GM12878 (cell line): ENCODE data around the gene SEMA7A. TPM values are rescaled to one million over a fixed set of nuclear protein-coding genes. Genes with fewer than 3 reads are reported as not detected.

Experiments
- ESRRA ChIP-seq: IDR thresholded peaks from 2 replicates; pipeline ENCODE4 v1.6.1; 2012; ENCODE audit warnings: mild to moderate bottlenecking, low read length, improper control_type of control experiment
- FOXK2 ChIP-seq: fragments of 450-650 bp; IDR thresholded peaks from 2 replicates; pipeline ENCODE4 v1.6.1; 2017; ENCODE audit warnings: mild to moderate bottlenecking, moderate library complexity
- FOXM1 ChIP-seq: IDR thresholded peaks from 2 replicates; pipeline ENCODE4 v1.6.1; 2012; ENCODE audit warnings: low read depth, mild to moderate bottlenecking, inconsistent platforms, low read length, moderate library complexity
- JUND ChIP-seq: IDR thresholded peaks from 2 replicates; pipeline ENCODE4 v1.6.1; 2012; ENCODE audit warnings: low read depth, mild to moderate bottlenecking, low read length, improper control_type of control experiment, moderate library complexity
- MEF2B ChIP-seq: fragments of 450-650 bp; IDR thresholded peaks from 2 replicates; pipeline ENCODE4 v1.6.1; 2018; ENCODE audit warnings: mild to moderate bottlenecking, moderate library complexity; ENCODE audit not compliant: partially characterized antibody, poor library complexity, severe bottlenecking
- MXI1 ChIP-seq: fragments of 150-350 bp; IDR thresholded peaks from 2 replicates; pipeline ENCODE4 v1.6.1; 2011; ENCODE audit warnings: low read depth, mild to moderate bottlenecking, inconsistent platforms, low read length, improper control_type of control experiment
- NFXL1 ChIP-seq: fragments of 450-650 bp; IDR thresholded peaks from 2 replicates; pipeline ENCODE4 v1.6.1; 2017; ENCODE audit warnings: antibody characterized with exemption, mild to moderate bottlenecking, borderline replicate concordance
- NR2C1 ChIP-seq: fragments of 450-650 bp; IDR thresholded peaks from 2 replicates; pipeline ENCODE4 v1.6.1; 2017; ENCODE audit warnings: antibody characterized with exemption, mild to moderate bottlenecking, moderate library complexity
- PAX5 ChIP-seq: IDR thresholded peaks from 2 replicates; pipeline ENCODE4 v1.6.1; 2011; ENCODE audit warnings: low read depth, low read length, borderline replicate concordance
- POLR2AphosphoS5 ChIP-seq: IDR thresholded peaks from 2 replicates; pipeline ENCODE4 v1.6.1; 2011; ENCODE audit warnings: mild to moderate bottlenecking, low read length, inconsistent platforms
- RAD21 ChIP-seq: IDR thresholded peaks from 2 replicates; pipeline ENCODE4 v1.6.1; 2011; ENCODE audit warnings: mild to moderate bottlenecking, low read depth, low read length, moderate library complexity; ENCODE audit not compliant: insufficient read depth
- SIN3A ChIP-seq: IDR thresholded peaks from 2 replicates; pipeline ENCODE4 v1.6.1; 2012; ENCODE audit warnings: low read depth, low read length, improper control_type of control experiment
- SMAD1 ChIP-seq: fragments of 450-650 bp; IDR thresholded peaks from 2 replicates; pipeline ENCODE4 v1.6.1; 2018; ENCODE audit warnings: mild to moderate bottlenecking, low read depth; ENCODE audit not compliant: partially characterized antibody
- SREBF1 ChIP-seq: IDR thresholded peaks from 2 replicates; pipeline ENCODE4 v1.6.1; 2012; ENCODE audit warnings: mild to moderate bottlenecking, low read length
- TBL1XR1 ChIP-seq: IDR thresholded peaks from 2 replicates; pipeline ENCODE4 v1.6.1; 2012; ENCODE audit warnings: low read depth, low read length, improper control_type of control experiment
- YBX1 ChIP-seq: fragments of 450-650 bp; IDR thresholded peaks from 2 replicates; pipeline ENCODE4 v1.6.1; 2016; ENCODE audit warnings: antibody characterized with exemption
- ZNF217 ChIP-seq: fragments of 450-650 bp; IDR thresholded peaks from 2 replicates; pipeline ENCODE4 v1.6.1; 2017; ENCODE audit warnings: antibody characterized with exemption, mild to moderate bottlenecking
- ZNF622 ChIP-seq: fragments of 450-650 bp; IDR thresholded peaks from 2 replicates; pipeline ENCODE4 v1.6.1; 2017; ENCODE audit warnings: mild to moderate bottlenecking, inconsistent platforms
- polyA plus RNA-seq, 11 experiments: library from polyadenylated mRNA; depleted of rRNA in 4 of 11; unstranded in 6 of 11; stranded (reverse) in 5 of 11; fragments of >200 nt; fragmentation: Nextera tagmentation in 4 of 11; fragmentation: Illumina TruSeq in 1 of 11; extraction: Ambion mirVana in 4 of 11; extraction: Trizol in 1 of 11; gene quantifications; 1 replicate in 1 of 11; 2 replicates in 10 of 11; pipeline versions ENCODE4 v1.2.1 to v1.2.3, GENCODE V29; 2011 to 2016; ENCODE audit warnings: inconsistent platforms in 2 of 11, missing spikeins in 2 of 11, low read depth in 1 of 11
- total RNA-seq, 4 experiments: library from RNA; depleted of rRNA in 3 of 4; stranded (reverse); fragments of >200 nt in 3 of 4; fragmentation: Illumina TruSeq in 1 of 4; extraction: Trizol in 1 of 4; gene quantifications; 2 replicates each; pipeline versions ENCODE4 v1.2.1 to v1.2.3, GENCODE V29; 2013 to 2021
- TF ChIP-seq, protein P1 (sequence below): fragments of 450-650 bp; IDR thresholded peaks from 2 replicates; pipeline ENCODE4 v1.6.1; 2017; ENCODE audit warnings: mild to moderate bottlenecking, low read depth, inconsistent platforms; ENCODE audit not compliant: poor library complexity, severe bottlenecking
- TF ChIP-seq, protein P2 (sequence below): fragments of 450-650 bp; IDR thresholded peaks from 2 replicates; pipeline ENCODE4 v1.6.1; 2017; ENCODE audit warnings: mild to moderate bottlenecking, moderate library complexity
- TF ChIP-seq, protein P3 (sequence below): fragments of 450-650 bp; IDR thresholded peaks from 2 replicates; pipeline ENCODE4 v1.6.1; 2016; ENCODE audit warnings: mild to moderate bottlenecking, moderate library complexity, borderline replicate concordance

SEMA7A gene
- total and polyA plus RNA-seq, 10 of the 15 experiments (the other 5 are each of a cell fraction or from before 2014, with no cell fraction given): 0.08 to 112 (median 53.5) TPM

DNA sequence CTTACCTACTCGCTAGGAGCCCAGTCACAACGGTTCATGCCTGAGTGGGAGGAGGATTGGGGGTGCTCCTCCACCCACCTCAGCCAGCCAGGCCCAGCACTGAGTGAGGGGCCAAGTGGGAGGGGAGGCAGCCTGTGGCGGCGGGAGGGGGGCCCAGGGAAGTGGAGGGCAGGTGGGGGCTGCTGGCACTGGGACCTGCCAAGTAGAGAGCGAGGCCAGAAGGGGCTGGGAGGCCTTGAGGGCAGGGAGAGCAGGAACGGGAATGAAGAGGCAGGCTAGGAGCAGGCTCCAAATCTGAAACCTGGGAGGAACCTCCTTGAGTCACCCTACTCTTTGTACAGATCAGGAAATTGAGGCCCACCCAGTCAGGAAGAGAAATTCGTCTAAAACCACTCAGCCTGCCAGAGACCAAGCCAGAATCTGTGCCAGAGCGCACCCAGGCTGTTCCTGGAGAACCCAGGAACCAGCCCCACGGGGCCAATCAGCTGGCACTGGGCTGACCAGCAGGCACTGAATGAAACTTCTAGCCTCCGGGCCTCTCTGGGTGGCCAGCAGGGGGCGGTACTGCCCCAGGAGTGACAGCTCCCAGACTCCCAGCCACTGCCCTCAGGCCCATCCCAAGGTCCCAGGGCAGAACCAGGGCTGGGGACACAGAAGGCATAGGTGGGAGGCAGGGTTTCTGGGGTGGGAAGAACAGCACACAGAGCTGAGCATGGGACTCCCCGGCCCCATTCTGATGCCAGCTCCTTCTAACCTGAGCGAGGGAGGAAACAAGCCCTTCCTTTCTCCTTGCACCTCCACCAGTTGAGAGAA is 51.5 kb downstream of the SEMA7A start (continued):
- TF ChIP-seq SMAD1: no peak
- TF ChIP-seq, protein P1, sequence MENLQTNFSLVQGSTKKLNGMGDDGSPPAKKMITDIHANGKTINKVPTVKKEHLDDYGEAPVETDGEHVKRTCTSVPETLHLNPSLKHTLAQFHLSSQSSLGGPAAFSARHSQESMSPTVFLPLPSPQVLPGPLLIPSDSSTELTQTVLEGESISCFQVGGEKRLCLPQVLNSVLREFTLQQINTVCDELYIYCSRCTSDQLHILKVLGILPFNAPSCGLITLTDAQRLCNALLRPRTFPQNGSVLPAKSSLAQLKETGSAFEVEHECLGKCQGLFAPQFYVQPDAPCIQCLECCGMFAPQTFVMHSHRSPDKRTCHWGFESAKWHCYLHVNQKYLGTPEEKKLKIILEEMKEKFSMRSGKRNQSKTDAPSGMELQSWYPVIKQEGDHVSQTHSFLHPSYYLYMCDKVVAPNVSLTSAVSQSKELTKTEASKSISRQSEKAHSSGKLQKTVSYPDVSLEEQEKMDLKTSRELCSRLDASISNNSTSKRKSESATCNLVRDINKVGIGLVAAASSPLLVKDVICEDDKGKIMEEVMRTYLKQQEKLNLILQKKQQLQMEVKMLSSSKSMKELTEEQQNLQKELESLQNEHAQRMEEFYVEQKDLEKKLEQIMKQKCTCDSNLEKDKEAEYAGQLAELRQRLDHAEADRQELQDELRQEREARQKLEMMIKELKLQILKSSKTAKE: peak; percentile 41
- TF ChIP-seq, protein P2, sequence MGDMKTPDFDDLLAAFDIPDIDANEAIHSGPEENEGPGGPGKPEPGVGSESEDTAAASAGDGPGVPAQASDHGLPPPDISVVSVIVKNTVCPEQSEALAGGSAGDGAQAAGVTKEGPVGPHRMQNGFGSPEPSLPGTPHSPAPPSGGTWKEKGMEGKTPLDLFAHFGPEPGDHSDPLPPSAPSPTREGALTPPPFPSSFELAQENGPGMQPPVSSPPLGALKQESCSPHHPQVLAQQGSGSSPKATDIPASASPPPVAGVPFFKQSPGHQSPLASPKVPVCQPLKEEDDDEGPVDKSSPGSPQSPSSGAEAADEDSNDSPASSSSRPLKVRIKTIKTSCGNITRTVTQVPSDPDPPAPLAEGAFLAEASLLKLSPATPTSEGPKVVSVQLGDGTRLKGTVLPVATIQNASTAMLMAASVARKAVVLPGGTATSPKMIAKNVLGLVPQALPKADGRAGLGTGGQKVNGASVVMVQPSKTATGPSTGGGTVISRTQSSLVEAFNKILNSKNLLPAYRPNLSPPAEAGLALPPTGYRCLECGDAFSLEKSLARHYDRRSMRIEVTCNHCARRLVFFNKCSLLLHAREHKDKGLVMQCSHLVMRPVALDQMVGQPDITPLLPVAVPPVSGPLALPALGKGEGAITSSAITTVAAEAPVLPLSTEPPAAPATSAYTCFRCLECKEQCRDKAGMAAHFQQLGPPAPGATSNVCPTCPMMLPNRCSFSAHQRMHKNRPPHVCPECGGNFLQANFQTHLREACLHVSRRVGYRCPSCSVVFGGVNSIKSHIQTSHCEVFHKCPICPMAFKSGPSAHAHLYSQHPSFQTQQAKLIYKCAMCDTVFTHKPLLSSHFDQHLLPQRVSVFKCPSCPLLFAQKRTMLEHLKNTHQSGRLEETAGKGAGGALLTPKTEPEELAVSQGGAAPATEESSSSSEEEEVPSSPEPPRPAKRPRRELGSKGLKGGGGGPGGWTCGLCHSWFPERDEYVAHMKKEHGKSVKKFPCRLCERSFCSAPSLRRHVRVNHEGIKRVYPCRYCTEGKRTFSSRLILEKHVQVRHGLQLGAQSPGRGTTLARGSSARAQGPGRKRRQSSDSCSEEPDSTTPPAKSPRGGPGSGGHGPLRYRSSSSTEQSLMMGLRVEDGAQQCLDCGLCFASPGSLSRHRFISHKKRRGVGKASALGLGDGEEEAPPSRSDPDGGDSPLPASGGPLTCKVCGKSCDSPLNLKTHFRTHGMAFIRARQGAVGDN: peak; percentile 70; the same call in 1 of the 2 replicates
- TF ChIP-seq, protein P3, sequence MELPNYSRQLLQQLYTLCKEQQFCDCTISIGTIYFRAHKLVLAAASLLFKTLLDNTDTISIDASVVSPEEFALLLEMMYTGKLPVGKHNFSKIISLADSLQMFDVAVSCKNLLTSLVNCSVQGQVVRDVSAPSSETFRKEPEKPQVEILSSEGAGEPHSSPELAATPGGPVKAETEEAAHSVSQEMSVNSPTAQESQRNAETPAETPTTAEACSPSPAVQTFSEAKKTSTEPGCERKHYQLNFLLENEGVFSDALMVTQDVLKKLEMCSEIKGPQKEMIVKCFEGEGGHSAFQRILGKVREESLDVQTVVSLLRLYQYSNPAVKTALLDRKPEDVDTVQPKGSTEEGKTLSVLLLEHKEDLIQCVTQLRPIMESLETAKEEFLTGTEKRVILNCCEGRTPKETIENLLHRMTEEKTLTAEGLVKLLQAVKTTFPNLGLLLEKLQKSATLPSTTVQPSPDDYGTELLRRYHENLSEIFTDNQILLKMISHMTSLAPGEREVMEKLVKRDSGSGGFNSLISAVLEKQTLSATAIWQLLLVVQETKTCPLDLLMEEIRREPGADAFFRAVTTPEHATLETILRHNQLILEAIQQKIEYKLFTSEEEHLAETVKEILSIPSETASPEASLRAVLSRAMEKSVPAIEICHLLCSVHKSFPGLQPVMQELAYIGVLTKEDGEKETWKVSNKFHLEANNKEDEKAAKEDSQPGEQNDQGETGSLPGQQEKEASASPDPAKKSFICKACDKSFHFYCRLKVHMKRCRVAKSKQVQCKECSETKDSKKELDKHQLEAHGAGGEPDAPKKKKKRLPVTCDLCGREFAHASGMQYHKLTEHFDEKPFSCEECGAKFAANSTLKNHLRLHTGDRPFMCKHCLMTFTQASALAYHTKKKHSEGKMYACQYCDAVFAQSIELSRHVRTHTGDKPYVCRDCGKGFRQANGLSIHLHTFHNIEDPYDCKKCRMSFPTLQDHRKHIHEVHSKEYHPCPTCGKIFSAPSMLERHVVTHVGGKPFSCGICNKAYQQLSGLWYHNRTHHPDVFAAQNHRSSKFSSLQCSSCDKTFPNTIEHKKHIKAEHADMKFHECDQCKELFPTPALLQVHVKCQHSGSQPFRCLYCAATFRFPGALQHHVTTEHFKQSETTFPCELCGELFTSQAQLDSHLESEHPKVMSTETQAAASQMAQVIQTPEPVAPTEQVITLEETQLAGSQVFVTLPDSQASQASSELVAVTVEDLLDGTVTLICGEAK: no peak
- no peak for TF ChIP-seq POLR2AphosphoS5
- no peak for TF ChIP-seq MXI1
- TF ChIP-seq JUND: no peak
- no peak for TF ChIP-seq SIN3A
- TF ChIP-seq NR2C1: no peak
- no peak for TF ChIP-seq ESRRA
- TF ChIP-seq RAD21: peak; percentile 96
- TF ChIP-seq ZNF622: no peak
- TF ChIP-seq FOXM1: no peak
- TF ChIP-seq NFXL1: 0 out of 2 replicates have a peak, but pooled peaks have one; percentile 12
- no peak for TF ChIP-seq ZNF217
- no peak for TF ChIP-seq YBX1
- TF ChIP-seq SREBF1: no peak
- no peak for TF ChIP-seq TBL1XR1
- TF ChIP-seq MEF2B: peak; percentile 53
- TF ChIP-seq PAX5: no peak
- TF ChIP-seq FOXK2: no peak
